DMS 273 treated with DMSO at 0.1 percent for 48 hours (cell line): Measurements from ENCODE around the gene NLRP9.

ENCODE experiments used
- DNase-seq: peaks from one replicate; lab custom pipeline; 2025; lab: John Stamatoyannopoulos, UW

Gene NLRP9

GRCh38 chr19:55703790-55704215, 34.4 kb downstream of the NLRP9 start:
- DNase-seq, result no peak

- DNase-seq, result no peak
Measured at GRCh38 chr19:55702131-55702627, 36.0 kb downstream of the NLRP9 start.

GRCh38 chr19:55700813-55701212, 37.4 kb downstream of the NLRP9 start:
- no peak for DNase-seq

- no peak for DNase-seq
Measured at GRCh38 chr19:55699221-55699620, 39.0 kb downstream of the NLRP9 start.

- no peak for DNase-seq
Measured at GRCh38 chr19:55698256-55698655, 39.9 kb downstream of the NLRP9 start.

GRCh38 chr19:55697698-55698097, 40.5 kb downstream of the NLRP9 start:
- no peak for DNase-seq

GRCh38 chr19:55697069-55697440, 41.1 kb downstream of the NLRP9 start:
- no peak for DNase-seq

- DNase-seq, result no peak
Measured at GRCh38 chr19:55696301-55697068, 41.7 kb downstream of the NLRP9 start.

GRCh38 chr19:55695511-55696290, 42.5 kb downstream of the NLRP9 start:
- no peak for DNase-seq

GRCh38 chr19:55694656-55695491, 43.3 kb downstream of the NLRP9 start:
- no peak for DNase-seq

- DNase-seq, result no peak
Measured at GRCh38 chr19:55694241-55694655, 44.0 kb downstream of the NLRP9 start.

GRCh38 chr19:55693336-55693974, 44.7 kb downstream of the NLRP9 start:
- DNase-seq, result no peak

GRCh38 chr19:55692681-55693081, 45.5 kb downstream of the NLRP9 start:
- no peak for DNase-seq

- DNase-seq, result no peak
Measured at GRCh38 chr19:55691561-55692481, 46.4 kb downstream of the NLRP9 start.

GRCh38 chr19:55690769-55691545, 47.2 kb downstream of the NLRP9 start:
- no peak for DNase-seq

GRCh38 chr19:55690109-55690768, 48.0 kb downstream of the NLRP9 start:
- DNase-seq, result no peak

- DNase-seq, result no peak
Measured at GRCh38 chr19:55689411-55690108, 48.6 kb downstream of the NLRP9 start.

GRCh38 chr19:55688422-55689218, 49.6 kb downstream of the NLRP9 start:
- no peak for DNase-seq
